ENCODE results near the gene CD81. TPM values are rescaled to one million over a fixed set of nuclear protein-coding genes. Genes with fewer than 3 reads are reported as not detected.

Gene CD81
- total and polyA plus RNA-seq, 7 donors, result 75.9 to 155 (median 112) TPM

DNA sequence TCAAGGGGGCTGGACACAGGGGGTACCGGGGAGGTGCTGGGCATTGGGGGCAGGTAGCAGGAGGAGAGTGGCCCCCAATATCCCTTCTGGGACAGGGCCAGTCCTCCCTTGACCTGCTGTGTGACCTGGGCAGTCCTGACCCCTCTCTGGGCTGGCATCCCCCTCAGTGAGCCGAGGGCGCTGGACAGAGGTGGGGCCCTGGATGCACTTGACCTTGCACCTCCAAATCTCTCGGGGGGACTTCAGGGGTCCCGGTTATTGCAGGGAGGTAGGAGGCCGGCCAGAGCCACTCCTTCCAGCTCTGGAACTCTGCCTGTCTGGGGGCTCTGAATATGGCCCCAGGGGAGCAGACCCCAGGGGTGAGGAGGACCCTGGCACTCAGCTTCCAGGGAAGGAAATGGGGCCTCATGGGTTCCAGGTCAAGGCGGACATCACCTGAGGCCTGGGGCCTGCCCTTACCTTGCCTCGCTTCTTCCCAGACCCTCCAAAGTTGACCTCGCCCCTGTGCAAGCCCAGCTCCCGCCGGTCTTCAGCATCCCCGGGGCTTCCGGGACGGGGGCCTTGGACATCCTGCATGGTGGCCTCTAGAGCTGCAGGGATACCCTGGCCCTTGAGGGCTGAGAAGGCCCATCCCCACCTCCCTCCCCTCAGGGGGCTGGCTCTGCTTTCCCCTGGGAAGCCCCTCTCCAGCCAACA, 45.5 kb downstream of the CD81 start:
- Histone ChIP-seq H3K27ac (no peak overlapping the region), H3K4me3 (no peak overlapping the region), H3K4me1 (no peaks in the 10 kb centered on the region), H3K9me3 (no peaks in the 10 kb centered on the region), H3K27me3 (ENCODE audit: insufficient read depth in 3 of 3, low read length in 2 of 3) (peaks cover 0 to 6% (median 2%) of the 10 kb centered on the region in 3 donors), H3K36me3 (ENCODE audit: insufficient read depth in 1 of 2, low read depth in 1 of 2) (no peaks in the 10 kb centered on the region)
- DNase-seq (peak in 1 of 2 donors; percentile 49), ATAC-seq (no peak)
- intact Hi-C loops (cut with DNase I), result loop anchor here in 1 of 2 donors (5.0 to 10.0 kb wide), 2 partner anchors 225 to 472 kb away; no protein-coding TSS in a partner anchor
- WGBS, 3 donors, result 73 to 82% (median 79%) methylated on average over 13 to 14 of the region's 14 CpGs
- TF ChIP-seq, protein P1, sequence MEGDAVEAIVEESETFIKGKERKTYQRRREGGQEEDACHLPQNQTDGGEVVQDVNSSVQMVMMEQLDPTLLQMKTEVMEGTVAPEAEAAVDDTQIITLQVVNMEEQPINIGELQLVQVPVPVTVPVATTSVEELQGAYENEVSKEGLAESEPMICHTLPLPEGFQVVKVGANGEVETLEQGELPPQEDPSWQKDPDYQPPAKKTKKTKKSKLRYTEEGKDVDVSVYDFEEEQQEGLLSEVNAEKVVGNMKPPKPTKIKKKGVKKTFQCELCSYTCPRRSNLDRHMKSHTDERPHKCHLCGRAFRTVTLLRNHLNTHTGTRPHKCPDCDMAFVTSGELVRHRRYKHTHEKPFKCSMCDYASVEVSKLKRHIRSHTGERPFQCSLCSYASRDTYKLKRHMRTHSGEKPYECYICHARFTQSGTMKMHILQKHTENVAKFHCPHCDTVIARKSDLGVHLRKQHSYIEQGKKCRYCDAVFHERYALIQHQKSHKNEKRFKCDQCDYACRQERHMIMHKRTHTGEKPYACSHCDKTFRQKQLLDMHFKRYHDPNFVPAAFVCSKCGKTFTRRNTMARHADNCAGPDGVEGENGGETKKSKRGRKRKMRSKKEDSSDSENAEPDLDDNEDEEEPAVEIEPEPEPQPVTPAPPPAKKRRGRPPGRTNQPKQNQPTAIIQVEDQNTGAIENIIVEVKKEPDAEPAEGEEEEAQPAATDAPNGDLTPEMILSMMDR (IDR thresholded peaks at IDR 0.05), result no peak

DNA sequence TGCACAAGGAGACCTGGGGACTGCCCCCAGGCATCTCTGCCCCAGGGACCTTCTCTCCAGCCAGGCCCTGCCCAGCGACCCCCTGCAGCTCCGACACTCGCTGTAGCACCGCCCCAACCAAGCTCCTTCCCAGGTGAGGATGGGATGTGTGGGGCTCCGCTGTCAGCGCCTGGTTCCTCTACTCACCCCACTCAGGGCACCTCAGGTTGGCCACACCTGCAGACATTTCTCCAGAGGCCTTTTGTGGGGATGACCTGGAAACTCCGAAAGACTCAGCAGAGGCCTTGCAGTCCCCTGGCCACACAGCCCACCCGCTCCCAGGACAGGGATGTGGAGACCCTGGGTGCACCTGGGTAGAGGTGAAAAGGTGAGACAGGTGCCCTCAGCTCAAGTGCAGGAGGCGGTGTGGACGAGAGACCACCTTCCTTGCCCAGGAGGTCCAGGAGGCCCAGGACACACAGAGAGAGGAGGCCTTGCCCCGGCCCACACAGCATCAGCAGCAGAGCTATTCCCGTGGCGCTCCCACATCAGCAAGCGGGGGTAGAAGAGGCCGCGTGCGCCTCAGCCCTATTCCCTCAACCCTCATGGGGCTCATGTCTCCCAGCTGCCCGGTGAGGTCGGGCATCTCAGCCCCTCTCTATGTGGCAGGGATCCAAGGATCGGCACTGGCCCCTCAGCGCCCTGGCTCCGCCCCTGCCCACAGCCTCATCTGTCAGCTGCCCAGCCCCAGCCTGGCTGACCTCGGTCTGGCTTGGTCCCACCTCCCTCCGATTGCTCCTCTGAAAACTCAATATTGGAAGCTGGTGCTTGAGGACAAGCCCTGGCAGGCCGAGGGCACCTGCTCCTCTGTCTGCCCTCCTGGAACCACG, 46.3 kb downstream of the CD81 start:
- H3K9me3 ChIP-seq, result no peaks in the 10 kb centered on the region
- no peaks in the 10 kb centered on the region for H3K4me1 ChIP-seq
- WGBS, 3 donors, result 68 to 72% (median 71%) methylated on average over 25 to 26 of the region's 26 CpGs
- TF ChIP-seq, protein P1 (IDR thresholded peaks at IDR 0.05), result no peak
- peaks cover 0 to 6% (median 2%) of the 10 kb centered on the region in 3 donors for H3K27me3 ChIP-seq (ENCODE audit: insufficient read depth in 3 of 3, low read length in 2 of 3)
- H3K36me3 ChIP-seq (ENCODE audit: insufficient read depth in 1 of 2, low read depth in 1 of 2), result no peaks in the 10 kb centered on the region
- no peak overlapping the region for H3K4me3 ChIP-seq
- no peak for ATAC-seq
- H3K27ac ChIP-seq, result no peak overlapping the region
- peak in 1 of 2 donors; percentile 52 for DNase-seq
- intact Hi-C loops (cut with DNase I), result loop anchor here in 1 of 2 donors (5.0 to 10.0 kb wide), 2 partner anchors 226 to 471 kb away; no protein-coding TSS in a partner anchor

DNA sequence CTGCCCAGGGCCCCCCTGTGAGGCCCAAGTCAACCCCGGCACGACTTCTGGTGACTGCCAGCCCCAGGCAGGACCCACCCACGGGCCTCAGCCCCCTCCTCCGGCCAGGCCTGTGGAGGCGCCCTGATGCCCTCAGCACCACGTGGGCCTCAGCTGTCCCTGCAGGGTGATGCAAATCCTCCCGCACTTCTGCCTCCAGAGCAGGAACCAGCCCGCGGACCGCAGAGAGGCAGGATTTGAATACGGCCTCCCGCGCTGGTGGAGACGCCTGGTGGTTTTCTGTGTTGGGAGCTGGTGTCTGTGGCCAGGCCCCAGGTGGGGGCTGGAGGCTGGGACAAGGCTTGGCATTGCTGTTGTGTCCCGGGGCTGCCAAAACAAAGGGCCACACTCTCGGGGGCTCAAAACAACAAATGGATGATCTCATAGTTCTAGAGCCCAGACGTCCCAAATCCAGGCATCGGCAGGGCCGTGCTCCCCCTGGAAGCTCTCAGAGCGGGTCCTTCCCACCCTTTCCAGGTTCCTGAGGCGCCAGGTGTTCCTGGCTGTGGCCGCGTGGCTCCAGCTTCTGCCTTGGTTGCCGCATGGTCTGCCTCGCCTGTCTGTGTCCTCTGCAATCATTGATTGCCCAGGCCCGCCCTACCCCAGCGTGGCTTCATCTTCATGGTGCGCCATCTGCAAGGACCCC, 47.8 kb downstream of the CD81 start:
- Histone ChIP-seq H3K9me3 (no peaks in the 10 kb centered on the region), H3K36me3 (ENCODE audit: insufficient read depth in 1 of 2, low read depth in 1 of 2) (no peaks in the 10 kb centered on the region), H3K27me3 (ENCODE audit: insufficient read depth in 3 of 3, low read length in 2 of 3) (peaks cover 0 to 6% (median 2%) of the 10 kb centered on the region in 3 donors), H3K4me3 (no peak overlapping the region), H3K4me1 (no peaks in the 10 kb centered on the region), H3K27ac (no peak overlapping the region)
- intact Hi-C loops (cut with DNase I), result loop anchor here in 1 of 2 donors (5.0 to 10.0 kb wide), 2 partner anchors 228 to 470 kb away; no protein-coding TSS in a partner anchor
- peak in 1 of 2 donors; percentile 40 for DNase-seq
- no peak for ATAC-seq
- TF ChIP-seq, protein P1 (IDR thresholded peaks at IDR 0.05), result no peak
- WGBS, 3 donors, result 66 to 75% (median 67%) methylated on average over 26 to 28 of the region's 28 CpGs

DNA sequence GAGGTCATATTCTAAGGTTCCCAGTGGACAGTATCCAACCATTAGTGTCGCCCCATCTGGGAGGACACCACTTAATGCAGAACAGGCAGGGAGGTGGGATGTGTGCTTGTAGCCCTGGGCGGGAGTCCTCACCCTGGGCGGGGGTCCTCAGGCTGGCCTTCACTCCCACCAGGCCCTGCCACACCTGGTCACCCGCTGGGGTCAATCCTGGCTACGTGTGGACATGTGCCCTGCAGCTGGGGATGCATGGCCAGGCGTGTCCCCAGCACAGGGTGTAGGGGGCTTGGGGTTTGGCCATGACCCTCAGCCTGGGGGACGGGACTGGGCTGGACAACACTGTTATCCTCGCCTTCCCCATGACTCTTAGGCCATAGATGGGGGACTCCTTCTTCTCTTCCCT, 48.4 kb downstream of the CD81 start:
- Histone ChIP-seq H3K9me3 (no peaks in the 10 kb centered on the region), H3K4me3 (no peak overlapping the region), H3K27me3 (ENCODE audit: insufficient read depth in 3 of 3, low read length in 2 of 3) (peaks cover 0 to 6% (median 2%) of the 10 kb centered on the region in 3 donors), H3K27ac (no peak overlapping the region), H3K36me3 (ENCODE audit: insufficient read depth in 1 of 2, low read depth in 1 of 2) (no peaks in the 10 kb centered on the region), H3K4me1 (no peaks in the 10 kb centered on the region)
- intact Hi-C loops (cut with DNase I), result loop anchor here in 1 of 2 donors (10.0 kb wide), 1 partner anchor 469 kb away; no protein-coding TSS in a partner anchor
- TF ChIP-seq, protein P1 (IDR thresholded peaks at IDR 0.05), result no peak
- no peak for DNase-seq
- no peak for ATAC-seq
- 76 to 86% (median 84%) methylated on average over 8 of the region's 8 CpGs for WGBS, 3 donors
